COLO668 (cell line): ENCODE data around the gene PPP1R27.
A peak's percentile ranks its signal among the peaks of the same experiment; 100 is the strongest.

Experiments used
- DNase-seq: peaks from one replicate; lab custom pipeline; 2025; ENCODE audit not compliant: unreplicated experiment; lab: John Stamatoyannopoulos, UW

Gene PPP1R27

DNA sequence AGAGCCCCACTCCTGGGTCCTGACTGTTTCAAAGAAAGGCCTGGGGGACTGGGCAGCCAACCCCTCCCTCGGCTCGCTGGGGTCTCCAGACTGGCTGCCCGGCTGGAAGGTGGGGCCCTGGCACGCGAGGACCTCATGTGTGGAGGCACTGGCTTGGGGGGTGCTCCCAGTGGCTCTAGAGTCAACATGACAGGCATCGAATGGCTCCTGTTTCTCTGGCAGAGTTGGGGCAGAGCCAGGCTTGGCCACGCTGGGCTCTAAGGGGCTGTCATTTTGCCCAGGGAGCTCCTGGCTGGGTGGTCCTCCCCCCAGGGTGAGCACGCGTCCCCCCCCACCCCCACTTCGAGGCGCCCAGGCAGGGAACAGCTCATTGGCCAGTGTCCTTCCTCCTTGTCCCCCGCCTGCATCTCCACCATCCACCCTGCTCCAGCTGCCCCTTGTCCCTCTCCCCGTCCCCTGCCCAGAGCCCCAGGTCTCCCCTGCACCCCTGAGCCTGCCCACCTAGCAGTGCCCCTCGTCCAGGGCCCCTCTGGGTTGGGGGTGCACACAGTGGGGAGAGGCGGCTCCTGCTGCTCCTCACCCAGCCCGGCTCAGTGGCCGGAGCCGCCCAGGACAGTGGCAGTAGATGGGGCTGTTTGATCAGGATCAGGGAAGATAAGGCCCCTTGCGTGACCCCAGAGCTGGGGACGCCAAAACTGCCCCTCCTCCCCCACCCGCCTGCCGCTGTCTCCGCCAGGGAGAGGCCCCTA, 28.2 kb downstream of the PPP1R27 start:
- DNase-seq: no peak

DNA sequence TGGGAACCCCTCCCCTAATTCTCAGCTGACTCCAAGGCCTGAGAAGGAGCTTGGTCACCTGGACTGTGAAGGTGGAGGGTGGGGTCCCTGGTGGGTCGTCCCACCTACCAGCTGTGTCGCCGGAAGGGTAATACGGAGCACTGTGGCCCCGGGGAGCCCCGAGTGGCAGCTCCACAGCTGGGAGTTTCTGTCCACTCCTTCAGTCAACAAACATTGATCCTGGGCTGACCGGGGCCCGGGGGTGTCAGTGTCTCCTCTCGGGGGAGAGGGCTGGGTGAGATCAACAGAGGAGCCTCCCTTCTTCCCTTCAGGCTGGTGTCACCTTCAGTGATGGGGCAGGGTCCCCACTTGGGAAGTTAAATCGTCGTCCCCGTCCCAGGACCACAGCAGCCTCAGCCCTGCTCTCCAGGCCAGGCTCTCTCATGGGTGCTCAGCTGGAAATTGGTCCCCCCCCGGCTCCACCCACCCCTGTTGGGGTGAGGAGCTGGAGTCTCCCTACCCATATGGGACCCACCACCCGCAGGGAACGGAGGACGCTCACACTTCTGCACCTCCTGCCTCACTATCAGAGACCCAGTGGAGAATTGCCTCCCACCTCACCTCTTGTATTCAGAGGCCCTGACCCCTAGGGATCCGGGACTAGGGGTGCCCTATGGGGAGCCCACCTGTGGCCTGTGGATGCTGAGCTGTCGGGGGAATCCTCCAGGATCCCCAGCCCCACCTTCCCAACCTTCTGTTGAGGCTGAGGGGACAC, 29.0 kb downstream of the PPP1R27 start:
- DNase-seq: no peak

DNA sequence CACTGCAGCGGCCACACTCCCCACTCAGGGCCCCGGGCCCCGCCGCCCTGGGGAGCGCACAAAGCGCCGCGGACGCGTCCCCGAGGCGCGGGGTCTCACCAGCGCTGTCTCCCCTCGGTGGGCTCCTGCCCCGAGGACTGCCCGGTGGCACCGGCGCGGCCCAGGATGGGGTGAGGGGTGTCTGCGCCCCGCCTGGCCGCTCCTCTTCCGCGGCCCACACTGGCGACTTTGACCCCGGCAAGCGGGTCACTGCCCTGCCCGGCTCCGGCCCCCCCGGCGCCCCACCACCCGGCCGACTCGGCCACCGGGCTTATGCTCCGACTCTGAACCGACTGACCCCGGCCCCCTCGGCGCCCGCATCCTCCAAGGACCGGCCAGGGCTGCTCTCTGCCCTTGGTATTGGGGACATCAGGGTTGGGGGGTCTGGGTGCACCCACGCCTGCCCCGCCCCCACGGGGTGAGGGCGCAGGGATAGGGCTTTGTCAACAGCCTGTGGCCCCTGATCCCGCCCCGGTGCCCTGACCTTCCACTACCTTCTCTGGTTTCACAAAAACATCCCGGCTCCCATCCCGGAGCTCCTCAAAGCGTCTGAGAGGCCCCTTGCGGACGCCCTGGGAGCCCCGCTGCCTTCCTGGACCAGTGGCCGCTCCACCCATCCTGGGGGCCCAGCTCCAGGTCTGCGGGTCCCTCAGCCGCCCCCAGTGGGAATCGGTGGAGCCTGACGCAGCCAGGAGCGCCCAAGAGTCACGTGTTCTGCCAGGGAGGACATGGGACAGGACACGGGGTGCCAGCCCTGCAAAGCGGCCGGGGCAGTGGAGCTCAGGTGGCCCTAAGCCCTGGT, 30.1 kb downstream of the PPP1R27 start:
- no peak for DNase-seq

DNA sequence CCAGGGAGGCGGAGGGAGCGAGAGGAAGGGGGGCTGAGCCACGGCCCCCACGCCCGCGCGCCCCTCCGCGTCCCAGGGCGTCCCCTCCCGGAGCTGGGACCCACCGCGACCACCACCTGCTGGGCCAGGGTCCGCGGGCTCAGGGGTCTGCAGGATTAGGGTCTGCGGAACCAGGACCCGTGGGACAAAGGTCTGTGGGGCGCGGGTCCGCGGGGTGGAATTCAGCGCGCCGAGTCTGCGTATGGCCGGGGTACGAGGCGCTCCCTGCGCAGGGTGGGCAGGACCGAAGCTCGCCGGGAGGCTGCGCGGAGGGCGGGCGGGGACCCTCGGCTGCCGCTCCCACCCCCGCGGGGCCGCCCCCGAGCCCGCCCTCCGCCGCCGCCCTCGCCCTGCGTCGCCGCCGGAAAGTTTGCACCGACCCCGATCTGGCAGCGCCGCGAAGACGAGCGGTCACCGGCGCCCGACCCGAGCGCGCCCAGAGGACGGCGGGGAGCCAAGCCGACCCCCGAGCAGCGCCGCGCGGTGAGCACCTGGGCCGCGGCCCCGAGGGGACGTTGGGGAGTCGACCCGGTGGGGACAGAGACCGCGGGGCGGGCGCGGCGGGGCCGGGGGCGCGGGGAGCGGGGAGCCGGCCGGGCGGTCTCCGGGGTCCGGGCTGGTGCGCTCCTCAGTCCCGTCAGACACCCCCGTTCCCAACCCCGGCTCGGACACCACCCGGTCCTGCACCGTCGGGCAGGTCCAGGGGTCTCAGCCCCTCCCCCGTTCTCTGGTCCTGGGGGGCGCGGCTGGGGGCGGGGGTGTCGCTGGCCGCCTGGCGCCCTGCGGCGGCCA, 30.9 kb downstream of the PPP1R27 start, which contains the start of gene GCGR:
TSS of gene GCGR (plus strand) at position 423 of the 831 bp plus-strand sequence. CDS start 4,869 bp downstream, outside the sequence.
- DNase-seq: no peak

DNA sequence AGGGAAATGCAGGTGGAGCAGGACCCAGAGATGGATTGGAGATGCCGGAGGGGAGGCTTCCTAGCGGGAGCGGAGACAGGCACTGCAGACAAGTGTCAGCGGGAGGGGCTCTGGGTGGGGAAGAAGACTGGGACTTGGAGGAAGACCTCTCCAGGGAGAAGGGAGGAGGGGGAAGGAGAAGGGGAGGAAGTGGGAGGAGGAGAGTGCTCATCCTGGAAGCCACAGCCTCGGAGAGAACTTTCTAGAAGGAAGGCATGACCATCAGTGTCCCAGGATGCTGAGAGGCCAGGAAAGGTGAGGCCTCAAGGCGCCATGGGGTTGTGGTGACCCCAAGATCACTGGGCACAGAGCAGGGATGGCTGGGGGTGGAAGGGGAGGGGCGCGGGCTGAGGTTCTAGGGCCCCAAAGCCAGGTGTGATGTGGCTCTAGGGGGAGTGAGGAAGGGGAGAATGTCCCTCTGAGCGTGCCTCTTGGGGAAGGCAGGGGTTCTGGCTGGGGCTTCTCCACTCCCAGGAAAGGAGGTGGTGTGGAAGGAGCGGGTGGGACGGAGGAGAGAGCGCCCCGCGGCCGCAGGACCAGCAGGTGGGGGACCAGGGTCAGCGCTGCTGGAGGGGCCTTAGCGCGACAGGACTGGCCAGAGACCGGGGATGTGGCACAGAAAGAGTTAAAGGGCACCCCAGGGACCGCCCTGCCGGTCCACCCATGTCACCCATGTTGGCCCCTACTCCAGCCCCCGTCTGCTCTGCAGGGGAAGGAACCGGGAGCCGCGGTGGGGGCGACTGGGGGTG, 31.8 kb downstream of the PPP1R27 start:
- no peak for DNase-seq

DNA sequence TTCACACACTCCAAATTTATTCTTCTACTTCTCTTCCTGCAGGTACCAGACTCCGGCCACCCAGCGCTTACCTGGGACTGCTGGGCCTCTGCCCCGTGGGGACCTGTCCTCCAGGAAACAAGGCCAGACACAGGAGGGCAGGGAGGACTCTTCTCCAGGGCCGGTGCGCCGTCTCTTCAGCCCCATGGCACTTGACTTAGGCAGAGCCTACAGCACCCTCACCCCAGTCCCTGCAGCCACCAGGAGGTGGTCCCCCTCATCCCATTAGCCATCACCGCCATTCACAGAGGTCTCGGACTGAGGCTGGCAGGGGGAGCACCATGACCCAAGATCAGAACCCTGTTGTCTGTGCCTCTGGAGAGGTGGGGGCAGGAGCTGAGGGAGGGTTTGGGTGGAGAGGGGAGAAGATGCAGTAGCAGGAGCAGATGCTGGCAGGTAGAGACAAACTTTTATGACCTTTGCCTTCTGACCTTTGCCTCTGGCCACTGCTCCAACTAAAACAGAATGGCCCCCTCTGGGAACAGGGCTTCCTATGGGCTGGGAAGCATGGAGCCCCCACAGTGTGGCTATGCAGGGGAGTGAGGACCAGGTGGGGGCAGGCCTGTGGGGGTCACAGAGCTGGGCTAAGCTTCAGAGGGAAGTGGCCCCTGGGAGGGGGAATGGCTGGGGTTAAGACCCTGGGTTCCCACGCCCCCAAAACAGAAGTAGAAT, 32.6 kb downstream of the PPP1R27 start:
- DNase-seq: no peak

DNA sequence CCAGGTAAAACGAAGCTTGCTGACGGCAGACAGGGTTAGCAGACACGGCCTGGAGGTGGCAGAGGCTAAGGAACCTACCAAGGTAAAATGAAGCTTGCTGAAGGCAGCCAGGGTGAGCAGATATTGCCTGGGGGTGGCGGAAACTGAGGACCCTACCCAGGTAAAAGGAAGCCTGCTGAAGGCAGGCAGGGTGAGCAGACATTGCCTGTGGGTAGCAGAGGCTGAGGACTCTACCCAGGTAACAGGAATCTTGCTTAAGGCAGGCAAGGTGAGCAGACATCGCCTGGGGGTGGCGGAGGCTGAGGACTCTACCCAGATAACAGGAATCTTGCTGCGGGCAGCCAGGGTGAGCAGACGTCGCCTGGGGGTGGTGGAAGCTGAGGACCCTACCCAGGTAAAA, 33.5 kb downstream of the PPP1R27 start:
- no peak for DNase-seq

DNA sequence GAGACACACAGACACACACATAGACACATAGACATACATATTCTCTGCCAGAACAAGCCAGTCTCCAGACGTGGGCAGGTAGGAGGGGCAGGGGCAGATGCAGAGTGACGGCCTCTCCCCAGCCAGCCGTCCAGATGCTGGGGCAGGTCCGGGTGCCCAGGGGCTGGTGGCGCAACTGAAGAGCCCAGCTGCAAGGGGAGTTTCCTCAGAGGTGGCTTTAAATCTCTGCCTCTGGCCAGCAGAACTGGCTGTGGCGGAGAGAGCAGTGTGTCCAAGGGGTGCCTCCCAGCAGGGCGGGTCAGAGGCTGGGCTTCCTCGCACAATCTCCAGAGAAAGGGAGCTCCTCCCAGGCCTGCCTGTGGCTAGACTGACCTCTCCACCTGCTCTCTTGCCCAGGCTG, 40.3 kb downstream of the PPP1R27 start:
- peak; percentile 15 for DNase-seq

DNA sequence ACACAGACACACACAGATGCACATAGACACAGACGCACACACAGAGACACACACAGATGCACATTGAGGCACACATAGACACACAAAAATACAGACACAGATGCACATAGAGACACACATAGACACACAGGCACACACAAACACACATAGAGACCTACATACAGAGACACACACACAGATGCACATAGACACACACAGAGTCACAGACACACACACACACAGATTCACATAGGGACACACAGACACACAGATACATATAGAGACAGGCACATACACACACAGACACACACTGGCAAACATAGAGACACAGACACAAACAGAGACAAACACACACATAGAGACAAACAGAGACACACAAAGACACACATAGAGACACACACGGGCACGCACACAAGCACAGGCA, 40.8 kb downstream of the PPP1R27 start:
- DNase-seq: no peak

DNA sequence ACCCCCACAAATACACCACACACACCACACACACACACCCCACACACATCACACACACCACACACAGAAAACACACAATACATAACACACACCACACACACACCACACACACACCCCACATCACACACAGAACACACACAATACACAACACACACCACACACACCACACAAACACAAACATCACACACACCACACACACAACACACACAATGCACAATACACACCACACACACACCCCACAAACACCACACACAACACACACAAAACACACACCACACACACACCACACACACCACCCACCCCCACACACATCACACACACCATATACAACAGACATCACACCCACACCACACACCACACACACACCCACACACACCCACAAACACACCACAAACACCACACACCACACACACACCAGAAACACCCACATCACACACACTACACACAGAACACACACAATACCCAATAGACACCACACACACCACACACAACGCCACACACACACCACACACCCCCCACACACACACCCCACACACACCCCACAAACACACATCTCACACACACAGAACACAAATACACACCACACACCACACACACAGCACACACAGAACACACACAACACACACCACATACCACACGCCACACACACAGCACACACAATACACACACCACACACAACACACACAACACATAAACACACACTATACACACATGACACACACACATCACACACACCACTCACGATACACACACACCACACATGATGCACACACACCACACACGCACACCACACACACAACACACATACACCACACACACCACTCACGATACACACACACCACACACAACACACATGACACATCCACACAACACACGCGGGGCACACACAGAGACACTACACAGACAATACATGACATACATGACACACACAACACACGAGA, 41.9 kb downstream of the PPP1R27 start:
- DNase-seq: no peak
